Measurements from ENCODE around the gene SEC23B. TPM values are rescaled to one million over a fixed set of nuclear protein-coding genes. Genes with fewer than 3 reads are reported as not detected.

SEC23B gene
- total and polyA plus RNA-seq, 2 of the 13 experiments (the other 11 are each of a cell fraction or from before 2014, with no cell fraction given): 114 to 120 TPM

DNA sequence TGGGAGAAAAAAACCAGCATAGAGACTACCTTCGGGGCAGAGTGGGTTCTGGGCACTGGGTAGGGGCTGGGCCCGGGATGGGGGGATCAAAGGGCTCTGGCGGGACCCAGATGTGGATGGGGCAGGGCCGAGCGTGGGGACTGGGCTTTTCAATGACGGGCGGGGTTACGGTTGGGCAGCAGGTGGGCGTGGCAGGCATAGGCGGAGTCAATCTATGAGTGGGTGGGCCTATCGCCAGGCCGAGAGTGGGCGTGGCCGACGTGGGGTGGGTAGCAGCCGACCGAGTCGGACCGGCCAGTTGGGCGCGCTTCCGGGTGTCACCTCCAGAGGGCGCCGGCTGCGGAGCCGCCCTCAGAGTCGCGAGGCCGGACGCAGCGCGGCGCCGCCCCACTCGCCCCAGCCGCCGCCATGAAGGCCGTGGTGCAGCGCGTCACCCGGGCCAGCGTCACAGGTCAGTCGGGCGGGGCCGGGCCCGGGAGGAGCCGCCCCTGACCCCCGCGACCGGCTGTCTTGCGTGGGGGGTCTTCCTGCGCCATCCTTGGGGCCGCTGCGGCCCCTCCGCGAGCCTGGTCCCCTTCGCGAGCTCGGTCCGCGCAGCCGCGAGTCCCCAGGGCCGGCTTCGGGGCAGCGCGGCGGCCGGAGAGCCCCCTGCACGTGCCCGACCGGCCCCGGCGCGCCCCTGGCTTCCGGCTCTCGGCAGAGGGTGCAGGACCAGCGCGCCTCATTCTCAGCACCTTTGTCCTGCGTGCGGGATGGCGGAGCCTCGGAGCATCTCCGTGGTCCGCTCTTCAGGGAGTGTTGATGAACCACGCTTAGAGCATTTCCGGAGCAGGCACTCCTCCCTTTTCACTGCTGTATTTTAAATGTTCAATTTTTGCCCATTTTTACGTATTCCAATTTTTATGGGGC lies 80.2 kb downstream of the SEC23B start, which contains the start of gene DTD1 (continued):
- TF ChIP-seq, protein P1, sequence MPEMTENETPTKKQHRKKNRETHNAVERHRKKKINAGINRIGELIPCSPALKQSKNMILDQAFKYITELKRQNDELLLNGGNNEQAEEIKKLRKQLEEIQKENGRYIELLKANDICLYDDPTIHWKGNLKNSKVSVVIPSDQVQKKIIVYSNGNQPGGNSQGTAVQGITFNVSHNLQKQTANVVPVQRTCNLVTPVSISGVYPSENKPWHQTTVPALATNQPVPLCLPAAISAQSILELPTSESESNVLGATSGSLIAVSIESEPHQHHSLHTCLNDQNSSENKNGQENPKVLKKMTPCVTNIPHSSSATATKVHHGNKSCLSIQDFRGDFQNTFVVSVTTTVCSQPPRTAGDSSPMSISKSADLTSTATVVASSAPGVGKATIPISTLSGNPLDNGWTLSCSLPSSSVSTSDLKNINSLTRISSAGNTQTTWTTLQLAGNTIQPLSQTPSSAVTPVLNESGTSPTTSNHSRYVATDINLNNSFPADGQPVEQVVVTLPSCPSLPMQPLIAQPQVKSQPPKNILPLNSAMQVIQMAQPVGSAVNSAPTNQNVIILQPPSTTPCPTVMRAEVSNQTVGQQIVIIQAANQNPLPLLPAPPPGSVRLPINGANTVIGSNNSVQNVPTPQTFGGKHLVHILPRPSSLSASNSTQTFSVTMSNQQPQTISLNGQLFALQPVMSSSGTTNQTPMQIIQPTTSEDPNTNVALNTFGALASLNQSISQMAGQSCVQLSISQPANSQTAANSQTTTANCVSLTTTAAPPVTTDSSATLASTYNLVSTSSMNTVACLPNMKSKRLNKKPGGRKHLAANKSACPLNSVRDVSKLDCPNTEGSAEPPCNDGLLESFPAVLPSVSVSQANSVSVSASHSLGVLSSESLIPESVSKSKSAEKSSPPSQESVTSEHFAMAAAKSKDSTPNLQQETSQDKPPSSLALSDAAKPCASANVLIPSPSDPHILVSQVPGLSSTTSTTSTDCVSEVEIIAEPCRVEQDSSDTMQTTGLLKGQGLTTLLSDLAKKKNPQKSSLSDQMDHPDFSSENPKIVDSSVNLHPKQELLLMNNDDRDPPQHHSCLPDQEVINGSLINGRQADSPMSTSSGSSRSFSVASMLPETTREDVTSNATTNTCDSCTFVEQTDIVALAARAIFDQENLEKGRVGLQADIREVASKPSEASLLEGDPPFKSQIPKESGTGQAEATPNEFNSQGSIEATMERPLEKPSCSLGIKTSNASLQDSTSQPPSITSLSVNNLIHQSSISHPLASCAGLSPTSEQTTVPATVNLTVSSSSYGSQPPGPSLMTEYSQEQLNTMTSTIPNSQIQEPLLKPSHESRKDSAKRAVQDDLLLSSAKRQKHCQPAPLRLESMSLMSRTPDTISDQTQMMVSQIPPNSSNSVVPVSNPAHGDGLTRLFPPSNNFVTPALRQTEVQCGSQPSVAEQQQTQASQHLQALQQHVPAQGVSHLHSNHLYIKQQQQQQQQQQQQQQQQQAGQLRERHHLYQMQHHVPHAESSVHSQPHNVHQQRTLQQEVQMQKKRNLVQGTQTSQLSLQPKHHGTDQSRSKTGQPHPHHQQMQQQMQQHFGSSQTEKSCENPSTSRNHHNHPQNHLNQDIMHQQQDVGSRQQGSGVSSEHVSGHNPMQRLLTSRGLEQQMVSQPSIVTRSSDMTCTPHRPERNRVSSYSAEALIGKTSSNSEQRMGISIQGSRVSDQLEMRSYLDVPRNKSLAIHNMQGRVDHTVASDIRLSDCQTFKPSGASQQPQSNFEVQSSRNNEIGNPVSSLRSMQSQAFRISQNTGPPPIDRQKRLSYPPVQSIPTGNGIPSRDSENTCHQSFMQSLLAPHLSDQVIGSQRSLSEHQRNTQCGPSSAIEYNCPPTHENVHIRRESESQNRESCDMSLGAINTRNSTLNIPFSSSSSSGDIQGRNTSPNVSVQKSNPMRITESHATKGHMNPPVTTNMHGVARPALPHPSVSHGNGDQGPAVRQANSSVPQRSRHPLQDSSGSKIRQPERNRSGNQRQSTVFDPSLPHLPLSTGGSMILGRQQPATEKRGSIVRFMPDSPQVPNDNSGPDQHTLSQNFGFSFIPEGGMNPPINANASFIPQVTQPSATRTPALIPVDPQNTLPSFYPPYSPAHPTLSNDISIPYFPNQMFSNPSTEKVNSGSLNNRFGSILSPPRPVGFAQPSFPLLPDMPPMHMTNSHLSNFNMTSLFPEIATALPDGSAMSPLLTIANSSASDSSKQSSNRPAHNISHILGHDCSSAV (CRISPR knock-in tag; IDR thresholded peaks at IDR 0.05; ENCODE audit: borderline replicate concordance): no peak
- TF ChIP-seq HOXA9 (CRISPR knock-in tag; IDR thresholded peaks at IDR 0.05; ENCODE audit: borderline replicate concordance) (no peak; the same call in 1 of the 2 replicates), PHF8 (CRISPR knock-in tag; IDR thresholded peaks at IDR 0.05) (peak; percentile 62), ISX (CRISPR knock-in tag; conservative IDR thresholded peaks at IDR 0.05) (0 out of 2 replicates have a peak, but pooled peaks have one; percentile 19), NRL (CRISPR knock-in tag; IDR thresholded peaks at IDR 0.05; ENCODE audit: borderline replicate concordance) (no peak), RARA (CRISPR knock-in tag; IDR thresholded peaks at IDR 0.05) (0 out of 2 replicates have a peak, but pooled peaks have one; percentile 23), ZNF746 (CRISPR knock-in tag; IDR thresholded peaks at IDR 0.05) (no peak), ETV5 (CRISPR knock-in tag; IDR thresholded peaks at IDR 0.05; ENCODE audit: borderline replicate concordance) (peak; percentile 7; the same call in 1 of the 2 replicates), PITX1 (CRISPR knock-in tag; IDR thresholded peaks at IDR 0.05) (0 out of 2 replicates have a peak, but pooled peaks have one; percentile 32), POLR2AphosphoS2 (IDR thresholded peaks at IDR 0.05; ENCODE audit: low read depth, low read length) (no peak), SMAD9 (CRISPR knock-in tag; IDR thresholded peaks at IDR 0.05) (0 out of 2 replicates have a peak, but pooled peaks have one; percentile 58), SOX6 (IDR thresholded peaks at IDR 0.05) (no peak), SOX6 (CRISPR knock-in tag; IDR thresholded peaks at IDR 0.05) (peak; percentile 36; the same call in 1 of the 2 replicates), HNRNPH1 (optimal IDR thresholded peaks at IDR 0.05; ENCODE audit: low read depth, low read length) (peak; percentile 47), U2AF1 (optimal IDR thresholded peaks at IDR 0.05; ENCODE audit: low read depth, low read length) (no peak)
- TF ChIP-seq, protein P2, sequence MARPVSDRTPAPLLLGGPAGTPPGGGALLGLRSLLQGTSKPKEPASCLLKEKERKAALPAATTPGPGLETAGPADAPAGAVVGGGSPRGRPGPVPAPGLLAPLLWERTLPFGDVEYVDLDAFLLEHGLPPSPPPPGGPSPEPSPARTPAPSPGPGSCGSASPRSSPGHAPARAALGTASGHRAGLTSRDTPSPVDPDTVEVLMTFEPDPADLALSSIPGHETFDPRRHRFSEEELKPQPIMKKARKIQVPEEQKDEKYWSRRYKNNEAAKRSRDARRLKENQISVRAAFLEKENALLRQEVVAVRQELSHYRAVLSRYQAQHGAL (CRISPR knock-in tag; IDR thresholded peaks at IDR 0.05; ENCODE audit: not compliant biosample characterization): no peak
- TF ChIP-seq, protein P3, sequence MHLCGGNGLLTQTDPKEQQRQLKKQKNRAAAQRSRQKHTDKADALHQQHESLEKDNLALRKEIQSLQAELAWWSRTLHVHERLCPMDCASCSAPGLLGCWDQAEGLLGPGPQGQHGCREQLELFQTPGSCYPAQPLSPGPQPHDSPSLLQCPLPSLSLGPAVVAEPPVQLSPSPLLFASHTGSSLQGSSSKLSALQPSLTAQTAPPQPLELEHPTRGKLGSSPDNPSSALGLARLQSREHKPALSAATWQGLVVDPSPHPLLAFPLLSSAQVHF (CRISPR knock-in tag; IDR thresholded peaks at IDR 0.05): no peak
- TF ChIP-seq, protein P4, sequence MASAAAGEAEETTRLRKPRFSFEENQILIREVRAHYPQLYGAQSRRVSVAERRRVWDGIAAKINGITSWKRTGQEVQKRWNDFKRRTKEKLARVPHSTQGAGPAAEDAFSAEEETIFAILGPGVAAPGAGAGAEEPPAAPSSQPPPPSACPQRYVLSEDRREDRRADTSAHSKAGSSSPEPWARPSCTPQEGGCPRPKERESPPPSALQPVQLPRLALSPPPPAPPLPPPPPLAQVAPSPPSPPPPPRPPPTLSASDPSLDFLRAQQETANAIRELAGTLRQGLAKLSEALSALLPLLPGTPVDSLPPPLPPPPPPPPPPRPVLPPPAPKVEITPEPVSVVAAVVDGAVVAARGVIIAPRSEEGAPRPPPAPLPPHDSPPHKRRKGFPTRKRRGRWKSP (CRISPR knock-in tag; IDR thresholded peaks at IDR 0.05): no peak; the same call in 1 of the 2 replicates
